ENCODE measurements around the gene DHX32.

DHX32 gene

DNA sequence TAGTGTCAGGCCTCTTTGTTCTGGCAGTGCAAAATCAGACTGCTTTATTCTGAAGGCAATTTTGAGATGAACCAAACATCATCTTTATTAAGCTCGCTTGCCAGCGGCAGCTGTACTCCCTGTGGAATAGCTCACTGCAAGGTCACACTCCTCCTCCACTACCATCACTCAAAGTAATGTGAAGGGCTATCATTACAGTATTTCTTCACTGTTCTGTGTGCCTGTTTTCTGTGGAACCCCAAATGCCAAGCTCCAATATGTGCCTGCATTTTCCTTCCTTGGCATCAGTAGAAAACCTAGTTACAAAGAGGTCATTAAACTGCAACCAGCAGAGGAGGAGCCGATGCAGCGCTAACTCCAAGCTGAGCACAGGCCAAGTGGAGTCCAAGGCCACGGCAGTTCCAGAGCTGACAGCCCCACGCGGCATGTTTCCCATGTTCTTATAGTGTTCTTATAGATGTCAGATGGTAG, 36.3 kb downstream of the DHX32 start:
- H3K36me3 Mint-ChIP-seq = peaks cover 43% of the 10 kb centered on the region
- no peak overlapping the region for H3K4me3 Mint-ChIP-seq
- H3K9me3 Mint-ChIP-seq = no peaks in the 10 kb centered on the region
- DNase-seq (ENCODE audit: low spot score in 2 of 2) (no peak), ATAC-seq (no peak)
- H3K4me1 Mint-ChIP-seq = no peaks in the 10 kb centered on the region
- no peak overlapping the region for H3K27ac Mint-ChIP-seq

DNA sequence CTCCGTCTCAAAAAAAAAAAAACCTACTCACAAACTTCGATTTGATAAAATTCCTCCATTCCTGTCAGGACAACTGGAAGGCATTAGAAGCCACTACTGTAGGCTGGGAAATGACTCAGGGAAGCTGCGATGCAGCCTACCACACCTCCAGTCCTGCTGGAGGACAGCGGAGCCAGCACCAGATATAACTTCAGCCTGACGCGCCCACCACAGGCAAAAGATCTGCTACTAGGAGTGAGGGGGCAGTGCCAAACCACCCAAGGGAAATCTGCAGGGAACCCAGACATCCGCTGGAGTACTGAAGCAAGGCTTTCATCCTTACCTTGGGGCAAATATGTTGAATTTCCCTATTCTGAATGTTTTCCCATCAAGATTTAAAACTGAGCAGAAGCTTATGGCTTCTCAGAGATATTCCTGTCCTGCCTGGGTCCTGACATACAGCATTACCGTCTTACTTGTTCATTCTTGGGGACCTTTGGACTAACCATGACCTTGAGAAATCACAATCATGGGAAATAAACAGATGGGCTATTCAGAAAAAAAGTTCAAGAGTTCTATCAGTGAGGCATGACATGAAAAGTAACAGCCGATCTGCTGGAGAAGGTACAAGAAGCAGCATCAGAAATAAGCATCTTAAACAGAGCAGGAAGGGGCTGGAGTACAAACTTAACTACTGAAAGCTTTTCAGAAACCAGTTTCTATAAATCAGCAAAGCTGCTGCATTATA, 37.3 kb downstream of the DHX32 start:
- Mint-ChIP-seq H3K9me3 (no peaks in the 10 kb centered on the region), H3K4me3 (no peak overlapping the region), H3K27ac (no peak overlapping the region), H3K4me1 (no peaks in the 10 kb centered on the region), H3K36me3 (peaks cover 45% of the 10 kb centered on the region)
- ATAC-seq (no peak), DNase-seq (ENCODE audit: low spot score in 2 of 2) (no peak)

DNA sequence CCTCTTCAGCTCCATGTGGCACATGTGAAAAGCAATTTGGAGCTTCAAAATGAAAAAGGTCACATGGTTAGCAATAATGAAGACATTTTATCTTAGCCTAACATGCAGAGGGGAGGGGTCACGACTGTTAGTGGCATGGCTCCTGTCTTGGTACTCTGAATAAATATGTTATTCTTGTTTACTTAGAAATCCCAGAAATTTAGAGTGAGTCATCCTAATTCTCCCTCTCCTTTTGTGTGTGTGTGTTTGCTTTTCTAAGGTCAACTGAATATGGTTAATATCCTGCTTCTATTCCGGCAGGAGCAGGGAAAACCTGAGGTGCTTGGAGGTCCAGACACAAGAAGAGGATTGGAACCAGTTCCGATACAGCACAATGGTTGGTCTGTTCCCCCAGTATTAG, 40.1 kb downstream of the DHX32 start:
- H3K9me3 Mint-ChIP-seq = no peaks in the 10 kb centered on the region
- H3K27ac Mint-ChIP-seq = no peak overlapping the region
- H3K4me1 Mint-ChIP-seq = no peaks in the 10 kb centered on the region
- no peak for ATAC-seq
- H3K4me3 Mint-ChIP-seq = no peak overlapping the region
- no peak for DNase-seq (ENCODE audit: low spot score in 2 of 2)
- peaks cover 64% of the 10 kb centered on the region for H3K36me3 Mint-ChIP-seq

DNA sequence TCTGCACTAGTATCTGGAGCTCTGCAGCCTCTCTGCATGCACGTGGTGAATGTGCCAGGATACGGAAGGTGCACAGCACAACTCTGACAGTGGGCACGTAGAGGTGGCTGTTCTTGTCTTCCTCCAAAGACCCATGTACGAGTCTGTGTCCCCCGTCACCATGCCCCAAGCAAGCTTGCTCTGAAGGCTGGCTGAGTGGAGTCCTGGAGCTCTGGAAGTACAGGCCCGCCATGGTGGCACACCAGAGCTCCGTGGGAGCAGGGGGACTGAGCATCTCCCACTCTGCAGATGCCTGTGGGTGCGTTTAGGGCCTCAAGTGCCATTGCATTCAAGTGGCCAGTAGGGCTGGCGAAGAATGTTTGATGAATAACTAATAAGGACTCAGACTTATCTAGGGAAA, 40.7 kb downstream of the DHX32 start:
- Mint-ChIP-seq H3K27ac (peak overlapping the region; percentile 46), H3K36me3 (peaks cover 70% of the 10 kb centered on the region), H3K9me3 (no peaks in the 10 kb centered on the region), H3K4me1 (no peaks in the 10 kb centered on the region), H3K4me3 (no peak overlapping the region)
- ATAC-seq (no peak), DNase-seq (ENCODE audit: low spot score in 2 of 2) (no peak)

DNA sequence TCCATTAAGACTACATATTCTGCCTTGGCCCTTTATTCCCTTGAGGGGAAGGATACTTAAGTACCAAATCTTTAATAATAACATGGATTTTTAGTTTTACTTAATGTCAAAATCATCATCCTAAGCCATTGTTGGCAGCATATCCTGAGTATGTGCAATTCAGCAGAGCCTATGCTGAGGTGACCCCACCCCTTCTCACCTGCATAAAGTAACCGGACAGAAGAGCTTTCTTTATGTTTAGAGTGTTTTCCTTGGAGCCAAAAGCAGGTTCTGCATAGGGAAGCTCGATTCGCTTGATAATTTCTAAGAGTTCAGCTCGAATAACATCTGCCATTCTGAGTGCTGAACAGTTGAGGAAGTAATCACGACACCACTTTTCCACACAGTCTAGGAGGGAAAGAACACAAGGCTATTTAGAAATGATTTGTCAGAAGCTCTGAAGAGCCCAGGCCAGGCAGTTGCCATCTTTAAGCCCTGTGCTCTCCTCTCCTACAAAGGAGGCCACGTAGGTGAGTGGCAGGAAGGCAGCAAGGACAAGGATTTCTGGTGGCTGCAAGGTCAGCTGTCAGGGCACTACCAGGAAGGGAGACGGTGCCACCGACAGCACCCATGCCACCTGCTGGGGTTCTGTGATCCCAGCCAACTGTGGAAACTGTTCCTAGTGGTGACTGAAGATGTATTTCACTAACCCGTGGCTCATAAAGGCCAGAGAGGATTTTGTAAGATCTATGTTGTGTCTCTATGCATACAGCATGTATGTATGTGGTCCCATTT, 42.1 kb downstream of the DHX32 start:
- ATAC-seq = no peak
- peaks cover 84% of the 10 kb centered on the region for H3K36me3 Mint-ChIP-seq
- no peak for DNase-seq (ENCODE audit: low spot score in 2 of 2)
- H3K4me3 Mint-ChIP-seq = no peak overlapping the region
- H3K4me1 Mint-ChIP-seq = no peaks in the 10 kb centered on the region
- peak overlapping the region; percentile 23 for H3K27ac Mint-ChIP-seq
- H3K9me3 Mint-ChIP-seq = no peaks in the 10 kb centered on the region

DNA sequence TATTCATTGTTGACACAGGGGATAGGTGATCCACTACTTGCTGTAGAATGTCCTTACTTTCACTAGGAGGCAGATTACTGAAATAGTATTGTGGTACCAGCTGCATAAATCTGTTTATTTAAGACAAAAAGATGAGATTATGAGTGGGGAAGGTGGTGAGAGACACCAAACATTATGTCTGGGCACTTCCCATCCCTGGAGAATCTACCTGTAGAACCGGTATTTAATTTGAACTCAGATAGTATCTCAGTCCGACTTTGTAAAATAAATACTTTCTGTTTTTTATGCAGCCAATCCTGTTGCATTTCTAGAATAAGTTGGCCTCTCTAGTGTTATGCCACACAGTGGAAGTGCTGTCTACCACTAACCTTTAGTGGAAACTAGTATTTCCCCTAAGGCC, 44.3 kb downstream of the DHX32 start:
- Mint-ChIP-seq H3K27ac (no peak overlapping the region), H3K4me1 (no peaks in the 10 kb centered on the region), H3K9me3 (no peaks in the 10 kb centered on the region), H3K4me3 (no peak overlapping the region), H3K36me3 (peaks cover 97% of the 10 kb centered on the region)
- ATAC-seq (no peak), DNase-seq (ENCODE audit: low spot score in 2 of 2) (no peak)

DNA sequence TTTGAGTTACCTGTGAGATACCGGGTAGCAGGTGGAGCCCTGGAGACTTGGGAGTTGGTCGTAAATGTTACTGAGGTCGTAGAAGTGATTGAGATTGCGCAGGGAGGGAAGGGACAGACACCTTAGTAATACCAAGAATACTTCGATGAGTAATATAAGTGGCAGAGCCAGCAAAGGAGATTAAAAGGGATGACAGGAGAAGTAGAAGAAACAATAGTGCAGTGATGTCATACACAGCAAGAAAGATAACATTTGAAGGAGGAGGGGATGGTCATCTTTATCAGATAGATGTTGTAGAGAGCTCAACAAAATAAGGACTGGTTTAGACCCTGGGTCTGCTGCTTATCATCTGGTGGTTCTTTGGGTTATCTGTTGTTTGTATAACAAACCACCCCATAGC, 52.8 kb downstream of the DHX32 start:
- no peak overlapping the region for H3K4me3 Mint-ChIP-seq
- no peaks in the 10 kb centered on the region for H3K9me3 Mint-ChIP-seq
- peaks cover 76% of the 10 kb centered on the region for H3K36me3 Mint-ChIP-seq
- DNase-seq (ENCODE audit: low spot score in 2 of 2) (no peak), ATAC-seq (peak; percentile 81)
- peaks cover 22% of the 10 kb centered on the region for H3K4me1 Mint-ChIP-seq
- H3K27ac Mint-ChIP-seq = peak overlapping the region; percentile 73

DNA sequence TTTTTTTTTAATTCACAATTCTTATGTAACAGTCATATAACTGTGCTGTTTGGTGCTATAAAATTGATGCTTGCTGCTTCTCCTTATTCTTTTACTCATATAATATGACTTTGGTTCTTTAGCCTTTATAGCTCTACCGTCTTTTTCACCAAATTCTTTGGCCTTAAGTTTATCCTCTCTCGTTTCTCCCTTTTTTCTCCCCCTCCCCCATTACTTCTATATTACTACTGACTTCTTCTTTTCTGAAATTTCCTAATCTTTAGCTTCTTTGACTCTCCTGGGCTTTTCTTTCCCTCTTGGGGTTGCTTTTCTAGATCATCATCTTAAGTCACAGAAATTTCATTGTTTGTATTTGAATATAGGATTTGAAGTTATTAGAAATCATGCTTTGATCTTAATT, 54.0 kb downstream of the DHX32 start:
- no peak for DNase-seq (ENCODE audit: low spot score in 2 of 2)

DNA sequence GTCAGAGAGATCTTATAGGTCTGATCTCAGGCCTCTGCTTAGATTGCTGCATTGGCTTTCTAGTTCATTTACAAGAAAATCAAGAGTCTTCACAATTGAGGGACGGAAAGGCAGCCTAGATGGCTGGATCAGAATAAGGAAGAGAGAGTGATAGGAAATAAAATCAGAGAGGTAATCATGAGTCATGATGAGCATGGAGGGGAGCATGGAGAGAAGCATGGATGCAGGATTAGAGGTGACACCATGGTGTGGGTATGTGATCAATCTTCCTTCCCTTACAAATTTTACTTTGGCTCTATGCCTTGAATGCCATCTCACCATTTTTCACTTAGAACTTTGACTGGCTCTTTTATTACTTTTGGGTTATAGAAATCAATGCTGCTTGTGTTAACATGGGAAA, 56.4 kb downstream of the DHX32 start:
- DNase-seq (ENCODE audit: low spot score in 2 of 2) (no peak), ATAC-seq (no peak)
- Mint-ChIP-seq H3K27ac (no peak overlapping the region), H3K9me3 (no peaks in the 10 kb centered on the region), H3K36me3 (peaks cover 57% of the 10 kb centered on the region), H3K4me3 (no peak overlapping the region), H3K4me1 (peaks cover 35% of the 10 kb centered on the region)

More for the DNA sequence above, 54.0 kb downstream of the DHX32 start:
- Mint-ChIP-seq H3K27ac (peak overlapping the region; percentile 73), H3K9me3 (no peaks in the 10 kb centered on the region), H3K4me3 (no peak overlapping the region), H3K4me1 (peaks cover 22% of the 10 kb centered on the region), H3K36me3 (peaks cover 69% of the 10 kb centered on the region)
- no peak for ATAC-seq

DNA sequence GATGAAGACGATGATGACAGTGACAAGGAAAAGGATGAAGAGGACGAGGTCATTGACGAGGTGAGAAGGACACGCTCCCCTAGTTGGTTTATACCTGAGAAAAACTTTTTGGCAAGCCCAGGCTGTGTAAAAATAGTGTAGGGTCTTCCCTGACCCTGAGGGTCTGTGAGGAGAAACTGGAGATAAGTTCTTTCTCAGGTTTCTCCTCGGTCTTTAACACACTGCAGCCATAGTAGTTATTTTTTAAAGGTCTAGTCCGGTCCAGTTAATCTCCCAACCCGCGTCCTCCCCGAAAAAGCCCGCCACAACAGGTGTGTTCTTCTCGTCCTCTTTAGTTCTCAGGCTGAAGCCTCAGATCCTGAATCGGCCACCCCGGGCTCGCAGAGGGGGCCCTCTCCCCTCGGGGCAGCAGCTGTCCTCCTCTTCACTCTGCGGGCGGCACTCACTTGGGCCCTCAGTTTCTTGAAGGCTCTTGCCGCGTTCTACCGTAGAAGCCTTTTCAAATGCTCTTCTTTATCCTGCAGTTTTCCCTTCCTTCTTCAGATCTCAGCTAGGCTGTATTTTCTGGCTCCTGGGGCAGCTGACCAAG, 57.3 kb downstream of the DHX32 start:
- Mint-ChIP-seq H3K36me3 (peaks cover 47% of the 10 kb centered on the region), H3K4me3 (no peak overlapping the region), H3K27ac (no peak overlapping the region), H3K9me3 (no peaks in the 10 kb centered on the region), H3K4me1 (peaks cover 35% of the 10 kb centered on the region)
- DNase-seq (ENCODE audit: low spot score in 2 of 2) = peak in 1 of 2 donors; percentile 53
- no peak for ATAC-seq

DNA sequence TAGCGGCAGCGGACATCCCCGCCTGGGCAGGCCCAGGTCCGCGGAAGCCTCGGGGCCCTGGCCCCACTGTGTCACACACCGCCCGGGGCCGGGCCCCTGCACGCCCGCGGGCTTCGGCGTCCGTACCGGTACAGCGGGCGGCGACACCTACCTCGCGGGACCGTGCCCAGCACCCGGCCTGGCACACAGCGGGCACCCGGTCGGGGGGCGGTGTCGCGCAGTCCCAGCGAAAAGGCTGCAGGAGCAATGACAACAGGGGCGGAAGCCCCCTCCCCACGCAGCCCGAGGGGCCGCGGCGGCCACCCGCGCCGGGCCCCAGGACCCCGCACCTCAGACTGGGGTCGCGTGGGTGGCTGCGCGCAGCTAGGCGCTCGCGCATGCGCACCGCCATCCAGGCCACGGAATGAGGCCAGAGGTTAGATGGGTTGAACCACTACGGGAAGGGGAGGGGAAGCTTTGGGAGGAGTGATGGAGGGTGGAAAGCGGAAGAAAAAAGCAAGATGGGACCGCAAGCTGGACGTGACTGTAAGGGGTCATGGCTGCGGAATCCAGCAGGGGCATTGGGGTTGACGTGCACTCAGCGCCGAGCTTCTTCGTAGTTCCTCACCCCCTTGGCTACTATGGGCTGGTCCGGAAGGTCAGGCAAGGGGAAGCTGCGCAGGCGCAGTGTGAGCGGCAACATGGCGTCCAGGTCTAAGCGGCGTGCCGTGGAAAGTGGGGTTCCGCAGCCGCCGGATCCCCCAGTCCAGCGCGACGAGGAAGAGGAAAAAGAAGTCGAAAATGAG, 58.0 kb downstream of the DHX32 start, which contains the start of the genes BCCIP and UROS:
BCCIP (plus strand) TSS at position 669 of the 785 bp plus-strand sequence; CDS start at position 681, 12 bp downstream.
UROS (minus strand) TSS at position 381 of the 785 bp plus-strand sequence. CDS start 6,759 bp downstream, outside the sequence.
- no peak within 1 kb of the TSS for H3K27ac Mint-ChIP-seq
- no peaks in the 10 kb centered on the region for H3K9me3 Mint-ChIP-seq
- peaks cover 29% of the 10 kb centered on the region for H3K4me1 Mint-ChIP-seq
- H3K36me3 Mint-ChIP-seq = peaks cover 40% of the 10 kb centered on the region
- DNase-seq (ENCODE audit: low spot score in 2 of 2) = peak; percentile 87 to 95
- ATAC-seq = peak; percentile 89
- no peak within 1 kb of the TSS for H3K4me3 Mint-ChIP-seq

DNA sequence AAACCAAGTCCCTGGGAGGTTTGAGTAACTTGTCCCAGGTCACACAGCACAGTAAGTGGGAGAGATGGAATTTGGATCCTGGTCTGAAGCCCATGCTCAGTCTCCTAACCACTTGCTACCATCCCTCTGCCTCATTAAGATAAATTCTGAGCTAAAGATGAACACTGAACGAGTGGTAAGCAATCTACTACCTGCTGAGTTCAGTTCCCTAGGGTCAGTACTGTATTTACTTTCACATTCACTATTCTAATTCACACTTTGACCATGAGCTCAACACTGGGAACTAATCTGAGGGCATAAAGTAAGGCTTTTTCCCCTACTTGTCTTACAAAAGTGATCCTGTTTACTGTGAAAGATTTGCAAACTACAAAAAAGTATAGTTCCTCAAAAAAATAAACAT, 60.4 kb downstream of the DHX32 start:
- H3K36me3 Mint-ChIP-seq = peaks cover 17% of the 10 kb centered on the region
- peak overlapping the region; percentile 44 for H3K27ac Mint-ChIP-seq
- ATAC-seq (no peak), DNase-seq (ENCODE audit: low spot score in 2 of 2) (no peak)
- H3K4me1 Mint-ChIP-seq = peaks cover 15% of the 10 kb centered on the region
- no peak overlapping the region for H3K4me3 Mint-ChIP-seq
- H3K9me3 Mint-ChIP-seq = no peaks in the 10 kb centered on the region

DNA sequence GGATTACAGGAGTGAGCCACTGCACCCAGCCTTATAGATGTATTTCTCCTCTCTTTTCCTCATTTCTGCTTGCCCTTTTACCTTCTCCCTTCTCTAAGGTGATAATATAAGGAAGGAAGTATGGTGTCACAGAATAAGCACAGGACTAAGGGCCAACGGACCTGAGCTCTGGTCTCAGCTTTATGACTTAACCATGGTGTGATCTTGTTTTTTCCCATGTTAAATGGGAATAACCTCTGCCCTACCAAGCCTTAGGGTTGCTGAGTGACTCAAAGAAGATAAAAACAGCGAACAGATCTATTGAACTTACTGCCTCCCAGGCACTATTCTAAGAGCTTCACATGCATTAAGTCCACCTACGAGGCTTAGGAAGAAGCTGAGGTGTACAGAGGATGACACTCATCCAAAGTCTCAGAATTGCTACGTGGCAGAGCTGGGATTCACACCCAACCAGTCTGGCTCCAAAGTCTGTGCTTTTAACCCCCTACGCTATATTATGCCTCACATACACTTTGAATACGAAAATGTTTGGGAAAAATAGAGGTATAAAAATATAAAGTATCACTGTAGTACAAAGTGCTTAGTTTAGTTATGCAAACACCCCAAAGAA, 63.6 kb downstream of the DHX32 start:
- Mint-ChIP-seq H3K4me1 (peaks cover 13% of the 10 kb centered on the region), H3K9me3 (no peaks in the 10 kb centered on the region), H3K4me3 (no peak overlapping the region), H3K36me3 (peaks cover 37% of the 10 kb centered on the region), H3K27ac (no peak overlapping the region)
- no peak for DNase-seq (ENCODE audit: low spot score in 2 of 2)
- ATAC-seq = no peak

DNA sequence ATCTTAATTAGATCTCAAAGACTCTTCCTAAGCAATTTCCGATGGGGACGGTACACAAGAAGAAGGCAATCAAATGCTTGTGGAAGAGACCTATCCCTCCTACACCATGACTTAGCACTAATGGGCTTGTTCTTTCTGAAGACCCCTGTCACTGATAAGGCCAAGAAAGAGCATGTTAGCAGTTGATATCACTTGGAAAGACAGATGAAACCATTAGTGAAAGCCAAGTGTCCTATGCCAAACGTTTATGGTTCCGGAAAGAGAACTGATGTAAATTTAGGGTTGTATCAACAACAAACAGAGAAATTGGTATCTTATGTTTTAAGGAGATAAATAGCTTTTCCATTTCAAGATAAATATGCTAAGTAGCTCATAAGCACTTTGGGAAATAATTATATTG, 64.5 kb downstream of the DHX32 start:
- Mint-ChIP-seq H3K4me1 (peaks cover 8% of the 10 kb centered on the region), H3K9me3 (no peaks in the 10 kb centered on the region), H3K36me3 (peaks cover 29% of the 10 kb centered on the region), H3K4me3 (no peak overlapping the region), H3K27ac (no peak overlapping the region)
- DNase-seq (ENCODE audit: low spot score in 2 of 2) (no peak), ATAC-seq (no peak)
